Activated naive CD8-positive, alpha-beta T cell treated with anti-CD3 and anti-CD28 coated beads for 36 hours (primary cell): Measurements from ENCODE around the gene PROSER2. TPM values are rescaled to one million over a fixed set of nuclear protein-coding genes. Genes with fewer than 3 reads are reported as not detected.

Source experiments
- DNase-seq: peaks from one replicate; pipeline ENCODE4 v3.0.0; 2021
- H3K27ac Mint-ChIP-seq: one replicate; pipeline ENCODE4 v1.8.0; 2022; ENCODE audit warnings: mild to moderate bottlenecking, moderate library complexity, mixed read lengths
- H3K27me3 Mint-ChIP-seq: one replicate; pipeline ENCODE4 v1.8.0; 2022; ENCODE audit warnings: mild to moderate bottlenecking, mixed read lengths
- H3K36me3 Mint-ChIP-seq: one replicate; pipeline ENCODE4 v1.8.0; 2021; ENCODE audit warnings: mild to moderate bottlenecking, mixed read lengths
- H3K4me1 Mint-ChIP-seq: one replicate; pipeline ENCODE4 v1.8.0; 2021; ENCODE audit warnings: mixed read lengths
- H3K4me3 Mint-ChIP-seq: one replicate; pipeline ENCODE4 v1.8.0; 2022; ENCODE audit warnings: mild to moderate bottlenecking, moderate library complexity, mixed read lengths
- H3K9me3 Mint-ChIP-seq: one replicate; pipeline ENCODE4 v1.8.0; 2022; ENCODE audit warnings: mixed read lengths
- total RNA-seq, 2 experiments: library from RNA; stranded (reverse); gene quantifications; one replicate each; pipeline ENCODE4 v1.2.3, GENCODE V29; 2021

Gene PROSER2
- total RNA-seq, 2 experiments from 2014 or later = 1.5 to 2.8 TPM

DNA sequence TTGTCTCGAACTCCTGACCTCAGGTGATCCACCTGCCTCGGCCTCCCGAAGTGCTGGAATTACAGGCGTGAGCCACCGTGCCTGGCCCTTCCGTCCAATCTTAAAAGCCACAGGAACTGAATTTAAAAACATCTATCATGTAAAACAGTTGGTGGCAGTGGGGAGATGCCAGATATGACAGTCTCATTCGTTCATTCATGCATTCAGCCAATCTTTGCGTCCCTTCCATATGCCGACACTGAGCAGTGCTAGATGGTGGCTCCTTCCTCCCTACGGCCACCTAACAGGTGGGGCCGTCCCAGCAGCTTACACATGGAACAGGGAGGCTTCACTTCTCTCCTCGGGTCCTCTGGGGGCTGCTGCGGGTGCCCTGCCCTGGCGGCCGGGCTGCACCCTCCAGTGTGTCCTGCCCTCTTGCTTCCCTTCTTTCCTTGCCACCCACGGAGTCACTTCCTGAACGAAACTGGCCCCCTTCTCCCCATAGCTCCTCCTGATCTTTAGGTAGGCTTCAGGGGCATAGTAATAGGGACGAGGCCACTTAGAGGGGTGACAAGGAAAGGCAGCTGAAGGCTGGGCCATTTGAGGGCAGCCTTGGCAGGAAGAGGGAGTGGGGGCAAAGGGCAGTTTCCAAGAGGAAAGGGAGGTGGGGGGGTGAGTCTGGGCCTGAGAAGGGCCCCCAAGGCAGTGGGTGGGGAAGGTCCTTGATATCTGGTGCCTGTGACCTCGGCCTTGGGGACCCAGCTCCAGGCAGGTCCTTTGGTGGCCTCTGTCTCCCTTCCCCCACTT is 53.8 kb downstream of the PROSER2 start:
- Mint-ChIP-seq H3K4me1 (peaks cover 16% of the 10 kb centered on the region), H3K27me3 (peaks cover 12% of the 10 kb centered on the region), H3K36me3 (no peaks in the 10 kb centered on the region), H3K27ac (no peak overlapping the region), H3K4me3 (no peak overlapping the region), H3K9me3 (no peaks in the 10 kb centered on the region)
- DNase-seq = no peak

DNA sequence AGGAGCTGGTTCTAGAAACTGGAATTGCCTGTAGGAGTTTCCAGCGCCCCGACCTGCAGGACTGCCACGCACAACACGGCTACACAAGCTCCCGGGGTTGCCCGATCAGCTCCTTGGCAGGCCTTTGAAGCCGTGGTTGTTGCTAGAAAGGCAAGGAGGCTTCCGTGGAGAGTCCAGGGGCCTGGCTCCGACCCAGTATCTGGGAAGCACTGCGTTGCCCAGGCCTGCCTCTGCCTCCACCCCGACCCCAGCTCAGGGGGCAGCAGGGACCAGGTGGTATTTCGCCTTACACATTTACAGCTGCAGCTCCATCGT is 54.4 kb downstream of the PROSER2 start:
- Mint-ChIP-seq H3K9me3 (no peaks in the 10 kb centered on the region), H3K4me1 (peaks cover 15% of the 10 kb centered on the region), H3K36me3 (no peaks in the 10 kb centered on the region), H3K27ac (no peak overlapping the region), H3K27me3 (peaks cover 12% of the 10 kb centered on the region), H3K4me3 (no peak overlapping the region)
- DNase-seq = no peak

DNA sequence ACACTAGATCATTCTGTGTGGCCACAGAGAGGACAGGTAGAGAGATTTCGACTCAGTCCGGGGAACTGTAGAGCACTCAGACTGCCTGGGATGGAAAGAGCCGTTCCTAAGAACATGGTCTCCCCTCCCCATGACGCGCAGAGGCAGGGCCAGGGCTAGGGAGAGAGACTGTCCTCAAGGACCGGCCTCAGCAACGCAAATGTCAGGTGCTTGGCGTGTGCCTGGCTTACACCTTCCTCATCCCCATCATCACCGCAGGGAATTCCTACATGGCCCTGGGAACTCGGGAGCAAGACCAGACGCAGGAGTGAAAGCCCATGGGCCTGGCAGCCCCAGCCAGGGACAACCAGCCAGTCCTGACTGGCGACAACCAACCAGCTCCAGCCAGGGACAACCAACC is 55.6 kb downstream of the PROSER2 start:
- peaks cover 13% of the 10 kb centered on the region for H3K4me1 Mint-ChIP-seq
- H3K36me3 Mint-ChIP-seq = no peaks in the 10 kb centered on the region
- DNase-seq = no peak
- H3K27me3 Mint-ChIP-seq = peaks cover 5% of the 10 kb centered on the region
- no peak overlapping the region for H3K27ac Mint-ChIP-seq
- no peaks in the 10 kb centered on the region for H3K9me3 Mint-ChIP-seq
- no peak overlapping the region for H3K4me3 Mint-ChIP-seq

DNA sequence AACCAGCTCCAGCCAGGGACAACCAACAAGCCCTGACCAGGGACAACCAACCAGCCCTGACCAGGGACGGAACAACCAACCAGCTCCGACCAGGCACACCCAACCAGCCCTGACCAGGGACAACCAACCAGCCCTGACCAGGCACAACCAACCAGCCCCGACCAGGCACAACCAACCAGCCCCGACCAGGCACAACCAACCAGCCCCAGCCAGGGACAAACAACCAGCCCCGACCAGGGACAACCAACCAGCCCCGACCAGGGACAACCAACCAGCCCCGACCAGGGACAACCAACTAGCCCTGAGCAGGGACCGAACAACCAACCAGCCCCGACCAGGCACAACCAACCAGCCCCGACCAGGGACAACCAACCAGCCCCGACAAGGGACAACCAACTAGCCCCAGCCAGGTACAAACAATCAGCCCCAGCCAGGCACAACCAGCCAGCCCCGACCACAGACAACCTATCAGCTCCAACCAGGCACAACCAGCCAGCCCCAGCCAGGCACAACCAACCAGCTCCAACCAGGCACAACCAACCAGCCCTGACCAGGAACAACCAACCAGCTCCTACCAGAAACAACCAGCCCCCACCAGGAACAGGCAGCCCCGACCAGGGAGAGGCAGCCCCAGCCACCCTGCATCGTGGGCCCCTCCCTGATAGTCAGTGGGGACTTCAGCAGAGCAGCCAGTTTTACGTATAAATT is 56.4 kb downstream of the PROSER2 start:
- no peak for DNase-seq
- no peaks in the 10 kb centered on the region for H3K36me3 Mint-ChIP-seq

GRCh38 chr10:11880151-11881029 is 57.2 kb downstream of the PROSER2 start:
- Mint-ChIP-seq H3K4me1 (no peaks in the 10 kb centered on the region), H3K36me3 (no peaks in the 10 kb centered on the region), H3K4me3 (no peak overlapping the region), H3K9me3 (no peaks in the 10 kb centered on the region), H3K27ac (no peak overlapping the region), H3K27me3 (peaks cover 5% of the 10 kb centered on the region)
- DNase-seq = no peak

More for the DNA sequence above, 56.4 kb downstream of the PROSER2 start:
- Mint-ChIP-seq H3K27ac (no peak overlapping the region), H3K27me3 (peaks cover 5% of the 10 kb centered on the region), H3K4me3 (no peak overlapping the region), H3K4me1 (peaks cover 8% of the 10 kb centered on the region), H3K9me3 (no peaks in the 10 kb centered on the region)

- Mint-ChIP-seq H3K27ac (no peak overlapping the region), H3K36me3 (no peaks in the 10 kb centered on the region), H3K27me3 (peaks cover 5% of the 10 kb centered on the region), H3K4me3 (no peak overlapping the region), H3K4me1 (no peaks in the 10 kb centered on the region), H3K9me3 (no peaks in the 10 kb centered on the region)
- DNase-seq = no peak
Measured at GRCh38 chr10:11881030-11881476, 57.9 kb downstream of the PROSER2 start.

DNA sequence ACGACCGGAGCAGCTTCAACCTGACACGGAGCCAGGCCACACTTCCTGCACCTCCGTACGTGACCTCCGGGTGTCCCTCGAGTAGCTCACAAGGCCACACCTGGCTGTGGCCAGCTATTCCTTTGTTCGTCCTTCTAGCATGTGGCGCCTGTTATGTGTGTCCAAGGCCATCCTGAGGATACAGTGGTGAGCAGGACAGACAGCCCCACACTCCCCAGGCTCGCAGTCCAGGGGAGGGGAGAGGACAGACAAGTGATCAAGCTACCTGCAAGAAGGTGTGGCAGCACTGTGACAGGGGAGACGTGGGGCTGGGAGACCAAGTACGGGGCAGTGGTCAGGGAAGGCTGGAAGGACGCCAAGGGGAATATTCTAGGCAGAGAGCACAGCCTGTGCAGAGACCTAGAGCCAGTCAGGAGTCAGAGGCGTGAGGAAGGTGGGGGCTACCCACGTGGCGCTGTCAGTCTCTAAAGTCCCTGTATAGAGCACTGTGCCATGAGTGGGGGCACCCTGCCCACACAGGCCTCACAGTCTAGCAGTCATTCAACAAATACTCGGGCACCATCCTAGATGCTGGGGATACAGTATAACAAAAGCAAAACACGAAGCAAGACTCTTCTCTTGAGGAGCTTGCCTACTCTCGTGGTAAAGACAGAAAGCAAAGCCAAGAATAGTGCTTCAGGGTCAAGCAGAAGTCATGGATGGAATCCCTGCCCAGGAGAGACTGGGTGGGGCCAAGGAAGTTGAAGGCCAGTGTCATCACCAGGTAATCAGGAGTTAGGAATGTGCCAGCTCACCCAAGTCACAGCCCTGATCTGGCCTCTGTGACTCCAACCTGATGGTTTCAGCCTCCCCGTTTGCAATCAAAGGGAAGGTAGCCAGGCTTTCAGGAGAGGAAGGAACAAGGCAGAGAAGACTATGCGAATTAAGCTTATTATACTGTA is 58.6 kb downstream of the PROSER2 start:
- no peak overlapping the region for H3K27ac Mint-ChIP-seq
- no peak overlapping the region for H3K4me3 Mint-ChIP-seq
- H3K36me3 Mint-ChIP-seq = no peaks in the 10 kb centered on the region
- H3K9me3 Mint-ChIP-seq = no peaks in the 10 kb centered on the region
- H3K27me3 Mint-ChIP-seq = peaks cover 5% of the 10 kb centered on the region
- no peaks in the 10 kb centered on the region for H3K4me1 Mint-ChIP-seq
- DNase-seq = no peak

- Mint-ChIP-seq H3K27ac (no peak overlapping the region), H3K27me3 (peaks cover 5% of the 10 kb centered on the region), H3K9me3 (no peaks in the 10 kb centered on the region), H3K4me1 (no peaks in the 10 kb centered on the region), H3K36me3 (no peaks in the 10 kb centered on the region), H3K4me3 (no peak overlapping the region)
- DNase-seq = no peak
Measured at GRCh38 chr10:11882646-11883375, 59.7 kb downstream of the PROSER2 start.

GRCh38 chr10:11884706-11885423 is 61.7 kb downstream of the PROSER2 start:
- no peak overlapping the region for H3K4me3 Mint-ChIP-seq
- H3K36me3 Mint-ChIP-seq = no peaks in the 10 kb centered on the region
- no peaks in the 10 kb centered on the region for H3K4me1 Mint-ChIP-seq
- no peaks in the 10 kb centered on the region for H3K27me3 Mint-ChIP-seq
- no peak for DNase-seq
- no peaks in the 10 kb centered on the region for H3K9me3 Mint-ChIP-seq
- no peak overlapping the region for H3K27ac Mint-ChIP-seq

DNA sequence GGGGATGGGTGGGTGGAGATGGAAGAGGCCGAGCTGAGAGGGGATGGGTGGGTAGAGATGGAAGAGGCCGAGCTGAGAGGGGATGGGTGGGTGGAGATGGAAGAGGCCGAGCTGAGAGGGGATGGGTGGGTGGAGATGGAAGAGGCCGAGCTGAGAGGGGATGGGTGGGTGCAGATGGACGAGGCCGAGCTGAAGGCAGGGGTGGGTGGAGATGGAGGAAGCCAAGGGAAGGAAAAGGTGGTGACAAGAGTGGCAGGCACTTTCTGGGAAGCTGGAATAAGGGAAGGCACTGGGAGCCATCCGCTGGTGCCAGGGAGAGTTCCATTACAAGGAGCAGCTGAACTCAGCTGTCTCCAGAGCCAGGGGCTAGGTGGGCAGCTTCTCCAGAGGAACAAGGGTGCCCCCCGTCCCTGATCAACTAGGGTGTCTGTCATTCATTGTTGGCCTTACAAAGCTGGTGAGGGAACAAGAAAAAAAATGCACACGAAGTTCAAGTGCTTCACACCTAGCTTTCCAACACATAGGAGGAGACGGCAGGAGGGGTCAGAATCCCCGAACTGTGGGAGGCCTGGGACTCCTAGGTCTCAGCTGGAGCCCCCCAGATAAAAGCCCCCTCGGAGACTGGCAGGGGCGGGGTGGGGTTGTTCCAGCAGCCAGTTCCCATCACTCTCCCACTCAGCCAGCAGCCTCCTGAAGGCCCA is 62.4 kb downstream of the PROSER2 start:
- H3K4me3 Mint-ChIP-seq = no peak overlapping the region
- no peak for DNase-seq
- no peaks in the 10 kb centered on the region for H3K9me3 Mint-ChIP-seq
- H3K27me3 Mint-ChIP-seq = no peaks in the 10 kb centered on the region
- H3K4me1 Mint-ChIP-seq = no peaks in the 10 kb centered on the region
- H3K36me3 Mint-ChIP-seq = no peaks in the 10 kb centered on the region
- H3K27ac Mint-ChIP-seq = no peak overlapping the region

- H3K36me3 Mint-ChIP-seq = no peaks in the 10 kb centered on the region
- H3K27ac Mint-ChIP-seq = no peak overlapping the region
- H3K9me3 Mint-ChIP-seq = no peaks in the 10 kb centered on the region
- DNase-seq = no peak
- H3K4me3 Mint-ChIP-seq = no peak overlapping the region
- H3K4me1 Mint-ChIP-seq = no peaks in the 10 kb centered on the region
- H3K27me3 Mint-ChIP-seq = no peaks in the 10 kb centered on the region
Measured at GRCh38 chr10:11886138-11886474, 63.0 kb downstream of the PROSER2 start.

DNA sequence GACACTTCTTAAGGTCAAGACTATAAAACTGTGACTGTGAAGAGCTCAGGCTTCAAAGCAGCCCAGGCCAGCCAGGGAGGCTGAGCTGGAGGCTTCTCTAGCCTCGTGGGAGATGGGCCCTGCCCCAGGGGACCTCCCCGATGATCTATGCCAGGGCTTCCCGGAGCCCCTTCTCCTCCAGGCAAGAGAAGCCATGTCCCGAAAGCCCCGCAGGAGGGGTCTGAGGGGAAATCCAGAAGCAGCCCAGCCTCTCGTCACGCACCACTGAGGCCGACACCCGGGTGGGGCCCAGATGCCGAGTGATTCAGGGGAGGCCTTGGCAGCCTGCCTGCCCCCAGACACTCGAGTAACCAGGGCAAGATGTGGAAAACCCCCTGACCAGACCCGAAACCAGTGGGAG is 63.7 kb downstream of the PROSER2 start:
- no peaks in the 10 kb centered on the region for H3K36me3 Mint-ChIP-seq
- H3K27me3 Mint-ChIP-seq = no peaks in the 10 kb centered on the region
- no peaks in the 10 kb centered on the region for H3K9me3 Mint-ChIP-seq
- H3K4me1 Mint-ChIP-seq = no peaks in the 10 kb centered on the region
- DNase-seq = no peak
- no peak overlapping the region for H3K4me3 Mint-ChIP-seq
- H3K27ac Mint-ChIP-seq = no peak overlapping the region
